ENCODE measurements around the gene PDZD8.

GRCh38 chr10:117256910-117257309, 118.3 kb downstream of the PDZD8 start:
- TF ChIP-seq, protein P1, sequence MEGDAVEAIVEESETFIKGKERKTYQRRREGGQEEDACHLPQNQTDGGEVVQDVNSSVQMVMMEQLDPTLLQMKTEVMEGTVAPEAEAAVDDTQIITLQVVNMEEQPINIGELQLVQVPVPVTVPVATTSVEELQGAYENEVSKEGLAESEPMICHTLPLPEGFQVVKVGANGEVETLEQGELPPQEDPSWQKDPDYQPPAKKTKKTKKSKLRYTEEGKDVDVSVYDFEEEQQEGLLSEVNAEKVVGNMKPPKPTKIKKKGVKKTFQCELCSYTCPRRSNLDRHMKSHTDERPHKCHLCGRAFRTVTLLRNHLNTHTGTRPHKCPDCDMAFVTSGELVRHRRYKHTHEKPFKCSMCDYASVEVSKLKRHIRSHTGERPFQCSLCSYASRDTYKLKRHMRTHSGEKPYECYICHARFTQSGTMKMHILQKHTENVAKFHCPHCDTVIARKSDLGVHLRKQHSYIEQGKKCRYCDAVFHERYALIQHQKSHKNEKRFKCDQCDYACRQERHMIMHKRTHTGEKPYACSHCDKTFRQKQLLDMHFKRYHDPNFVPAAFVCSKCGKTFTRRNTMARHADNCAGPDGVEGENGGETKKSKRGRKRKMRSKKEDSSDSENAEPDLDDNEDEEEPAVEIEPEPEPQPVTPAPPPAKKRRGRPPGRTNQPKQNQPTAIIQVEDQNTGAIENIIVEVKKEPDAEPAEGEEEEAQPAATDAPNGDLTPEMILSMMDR (IDR thresholded peaks at IDR 0.05; ENCODE audit: low read depth, low read length), result no peak
- no peak for TF ChIP-seq POLR2A (IDR thresholded peaks at IDR 0.05; ENCODE audit: extremely low read depth, insufficient read length)
- TF ChIP-seq MYC (IDR thresholded peaks at IDR 0.05; ENCODE audit: low read depth, low read length), result no peak
- TF ChIP-seq, protein P2, sequence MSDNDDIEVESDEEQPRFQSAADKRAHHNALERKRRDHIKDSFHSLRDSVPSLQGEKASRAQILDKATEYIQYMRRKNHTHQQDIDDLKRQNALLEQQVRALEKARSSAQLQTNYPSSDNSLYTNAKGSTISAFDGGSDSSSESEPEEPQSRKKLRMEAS (IDR thresholded peaks at IDR 0.05; ENCODE audit: low read depth, low read length), result no peak
